ENCODE results near the gene TOGARAM2.

TOGARAM2 gene

DNA sequence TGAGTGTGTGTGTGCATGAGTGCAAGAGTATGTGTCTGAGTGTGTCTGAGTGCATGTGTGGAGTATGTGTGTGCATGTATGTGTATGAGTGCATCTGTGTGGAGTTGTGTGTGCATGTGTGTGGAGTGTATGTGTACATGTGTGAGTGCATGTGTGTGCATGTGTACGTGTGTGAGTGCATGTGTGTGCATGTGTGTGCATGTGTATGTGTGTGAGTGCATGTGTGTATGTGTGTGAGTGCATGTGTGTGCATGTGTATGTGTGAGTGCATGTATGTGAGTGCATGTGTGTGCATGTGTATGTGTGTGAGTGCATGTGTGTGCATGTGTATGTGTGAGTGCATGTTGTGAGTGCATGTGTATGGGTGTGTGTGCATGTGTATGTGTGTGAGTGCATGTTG is 23.7 kb downstream of the TOGARAM2 start:
- TF ChIP-seq CTCF (conservative IDR thresholded peaks at IDR 0.05; ENCODE audit: low read depth, low read length): no peak
- no peak overlapping the region for H3K4me3 ChIP-seq (ENCODE audit: low read depth, low read length)
- no peak for DNase-seq (ENCODE audit: low read depth)

DNA sequence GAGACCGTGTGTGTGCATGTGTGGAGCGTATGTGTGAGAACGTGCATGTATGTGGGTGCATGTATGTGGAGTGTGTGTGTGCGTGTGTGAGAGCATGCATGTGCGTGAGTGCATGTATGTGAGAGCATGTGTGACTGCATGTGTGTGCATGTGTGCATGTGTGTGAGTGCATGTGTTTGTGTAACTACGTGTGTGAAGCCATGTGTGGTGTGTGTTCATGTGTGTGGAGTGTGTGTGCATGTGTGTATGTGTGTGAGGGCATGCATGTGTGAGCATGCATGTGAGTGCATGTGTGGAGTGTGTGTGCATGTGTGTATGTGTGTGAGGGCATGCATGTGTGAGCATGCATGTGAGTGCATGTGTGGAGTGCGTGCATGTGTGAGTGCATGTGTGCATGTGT is 24.2 kb downstream of the TOGARAM2 start:
- DNase-seq (ENCODE audit: low read depth): no peak
- no peak for TF ChIP-seq CTCF (conservative IDR thresholded peaks at IDR 0.05; ENCODE audit: low read depth, low read length)
- H3K4me3 ChIP-seq (ENCODE audit: low read depth, low read length): no peak overlapping the region

DNA sequence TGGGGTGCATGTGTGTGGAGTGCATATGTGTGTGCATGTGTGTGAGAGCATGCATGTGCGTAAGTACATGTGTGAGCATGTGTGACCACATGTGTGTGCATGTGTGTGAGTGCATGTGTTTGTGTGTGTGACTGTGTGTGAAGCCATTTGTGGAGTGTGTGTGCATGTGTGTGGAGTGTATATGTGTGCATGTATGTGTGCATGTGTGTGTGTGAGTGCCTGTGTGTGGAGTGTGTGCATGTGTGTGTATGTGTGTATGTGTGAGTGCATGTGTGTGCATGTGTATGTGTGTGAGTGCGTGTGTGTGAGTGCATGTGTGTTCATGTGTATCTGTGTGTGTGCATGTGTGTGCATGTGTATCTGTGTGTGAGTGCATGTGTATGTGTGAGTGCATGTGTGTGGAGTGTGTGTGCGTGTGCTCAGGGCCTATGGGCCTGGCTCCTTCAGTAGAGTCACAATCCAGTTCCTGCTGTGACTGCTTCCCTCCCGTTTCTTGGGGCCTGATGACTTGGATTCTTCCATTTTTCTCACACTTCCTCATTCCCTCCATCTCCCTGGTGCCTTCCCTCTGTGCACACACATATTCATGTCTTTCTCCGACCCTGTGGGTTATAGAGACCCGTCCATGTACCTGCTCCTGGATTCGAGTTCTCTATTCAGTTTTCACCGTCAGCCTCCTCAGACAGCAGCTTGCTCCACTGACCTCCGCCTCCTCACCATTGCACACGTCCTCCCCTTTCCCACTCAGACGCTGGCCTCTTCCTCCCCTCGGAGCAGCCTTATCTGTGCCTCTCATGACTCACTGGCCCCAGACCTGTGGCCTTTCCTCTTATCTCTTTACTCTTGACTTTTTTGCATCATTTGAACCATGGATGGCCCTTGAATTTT is 25.2 kb downstream of the TOGARAM2 start:
- no peak for TF ChIP-seq CTCF (conservative IDR thresholded peaks at IDR 0.05; ENCODE audit: low read depth, low read length)
- no peak for DNase-seq (ENCODE audit: low read depth)
- no peak overlapping the region for H3K4me3 ChIP-seq (ENCODE audit: low read depth, low read length)

DNA sequence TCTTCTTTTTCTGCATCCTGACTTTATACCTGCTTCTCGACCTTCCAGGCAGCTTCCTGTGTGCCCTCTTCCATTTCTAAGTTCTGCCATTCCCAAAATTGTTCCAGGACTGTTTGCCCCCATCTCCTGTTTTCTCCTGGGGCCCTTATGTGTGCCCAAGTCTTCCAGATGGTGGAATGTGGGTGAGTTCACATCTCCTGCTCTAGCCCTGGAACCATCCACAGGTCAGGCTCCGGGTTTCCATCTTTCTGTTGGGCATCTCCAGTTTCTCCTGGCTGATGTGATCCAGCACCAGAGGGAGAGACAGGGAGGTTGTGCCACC is 25.8 kb downstream of the TOGARAM2 start:
- no peak for TF ChIP-seq CTCF (conservative IDR thresholded peaks at IDR 0.05; ENCODE audit: low read depth, low read length)
- H3K4me3 ChIP-seq (ENCODE audit: low read depth, low read length): no peak overlapping the region
- no peak for DNase-seq (ENCODE audit: low read depth)

DNA sequence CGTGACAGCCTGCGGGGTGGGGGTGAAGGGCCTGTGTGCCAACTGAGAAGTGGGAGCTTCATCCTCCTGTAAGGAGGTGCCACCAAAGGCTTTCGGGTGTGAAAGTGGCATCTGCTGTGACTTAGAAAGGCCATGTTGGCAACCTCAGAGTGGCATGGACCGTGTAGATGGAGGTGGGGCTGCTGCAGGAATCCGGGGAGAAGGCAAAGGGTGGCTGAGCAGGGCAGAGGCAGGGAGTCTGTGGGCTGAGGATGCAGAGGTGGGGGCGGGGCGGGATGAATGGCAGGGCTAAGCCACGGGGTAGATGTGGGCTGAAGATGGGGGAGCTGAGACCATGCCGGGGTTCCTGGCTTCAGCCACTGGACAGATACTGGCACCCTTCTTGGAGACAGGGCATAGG is 28.2 kb downstream of the TOGARAM2 start:
- no peak overlapping the region for H3K4me3 ChIP-seq (ENCODE audit: low read depth, low read length)
- no peak for TF ChIP-seq CTCF (conservative IDR thresholded peaks at IDR 0.05; ENCODE audit: low read depth, low read length)
- DNase-seq (ENCODE audit: low read depth): no peak

DNA sequence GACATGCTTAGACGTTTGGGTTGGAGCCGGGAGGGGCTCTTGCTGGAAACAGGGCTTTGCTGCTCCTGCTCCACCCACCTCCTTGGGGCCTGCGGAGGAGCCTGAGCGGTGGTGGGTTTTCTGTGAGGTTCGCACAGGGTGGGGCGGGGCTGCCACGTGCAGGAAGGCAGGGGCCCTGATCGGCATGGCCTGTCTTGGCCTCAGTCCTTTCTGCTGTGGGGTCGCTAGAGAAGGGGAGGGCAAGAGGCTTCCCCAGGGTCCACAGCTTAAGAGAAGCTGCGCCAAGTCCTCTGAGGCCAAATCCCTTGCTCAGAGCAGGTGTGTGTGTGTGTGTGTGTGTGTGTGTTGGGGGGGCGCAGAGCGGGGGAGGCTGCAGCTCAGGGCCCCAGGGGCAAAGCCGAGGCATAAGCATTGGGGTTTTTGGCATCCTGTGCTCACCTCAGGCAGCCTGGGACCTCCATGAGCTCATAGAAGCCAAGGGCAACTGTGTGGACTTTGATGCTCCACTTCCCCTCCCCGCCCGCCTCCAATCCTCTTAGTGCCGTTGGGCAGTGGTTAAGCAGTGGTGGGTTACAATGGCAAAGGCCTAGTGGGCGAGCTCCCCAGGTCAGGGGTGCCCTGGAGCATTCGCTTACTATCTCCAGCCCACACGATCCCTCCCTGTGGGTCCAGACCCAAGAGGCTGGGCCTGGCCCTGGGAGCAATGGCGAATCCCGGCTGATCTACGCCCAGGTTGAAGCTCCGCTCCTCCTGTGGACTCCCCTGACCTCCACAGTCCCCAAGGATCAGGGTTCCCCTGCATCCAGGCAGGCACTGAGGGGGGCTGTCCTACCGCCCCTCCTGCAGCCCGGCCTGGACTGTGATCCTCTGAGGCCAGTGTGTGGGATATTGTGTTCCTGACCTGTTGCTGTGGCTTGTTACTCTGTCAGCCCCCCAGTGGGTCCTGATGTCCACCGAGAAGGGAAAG is 28.9 kb downstream of the TOGARAM2 start:
- no peak overlapping the region for H3K4me3 ChIP-seq (ENCODE audit: low read depth, low read length)
- DNase-seq (ENCODE audit: low read depth): no peak
- TF ChIP-seq CTCF (conservative IDR thresholded peaks at IDR 0.05; ENCODE audit: low read depth, low read length): no peak

Data from choroid plexus epithelial cell (primary cell).